ENCODE data around the gene ARFGAP1.
"Not testable (repeated sequence)": the region's sequence is repeated elsewhere in the genome, so short reads cannot be mapped to it uniquely, and the experiment has no call there.

Gene ARFGAP1

DNA sequence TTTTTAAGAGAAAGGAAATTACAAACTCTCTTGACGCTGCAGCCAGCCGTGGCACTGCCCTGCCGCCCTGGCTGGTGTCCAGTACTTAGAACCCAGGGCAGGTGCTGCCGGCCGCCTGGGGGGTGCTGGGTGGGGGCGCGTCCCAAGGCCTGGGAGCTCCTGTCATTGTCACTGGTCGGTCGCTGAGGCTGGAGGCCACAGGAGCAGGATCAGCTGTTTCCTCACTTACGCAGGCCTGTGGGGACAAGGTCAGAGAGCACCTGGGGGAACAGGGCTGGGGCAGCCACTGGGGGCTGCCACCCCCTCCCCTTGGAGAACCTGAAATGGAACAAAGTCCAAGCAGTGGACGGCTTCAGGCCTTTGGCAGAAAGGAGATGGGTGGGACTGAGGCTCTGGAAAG is 31.3 kb upstream of the ARFGAP1 start:
- DNase-seq (ENCODE audit: low spot score) = no peak

- no peak for DNase-seq (ENCODE audit: low spot score)
Observed at GRCh38 chr20:63242736-63243135, 29.9 kb upstream of the ARFGAP1 start.

DNA sequence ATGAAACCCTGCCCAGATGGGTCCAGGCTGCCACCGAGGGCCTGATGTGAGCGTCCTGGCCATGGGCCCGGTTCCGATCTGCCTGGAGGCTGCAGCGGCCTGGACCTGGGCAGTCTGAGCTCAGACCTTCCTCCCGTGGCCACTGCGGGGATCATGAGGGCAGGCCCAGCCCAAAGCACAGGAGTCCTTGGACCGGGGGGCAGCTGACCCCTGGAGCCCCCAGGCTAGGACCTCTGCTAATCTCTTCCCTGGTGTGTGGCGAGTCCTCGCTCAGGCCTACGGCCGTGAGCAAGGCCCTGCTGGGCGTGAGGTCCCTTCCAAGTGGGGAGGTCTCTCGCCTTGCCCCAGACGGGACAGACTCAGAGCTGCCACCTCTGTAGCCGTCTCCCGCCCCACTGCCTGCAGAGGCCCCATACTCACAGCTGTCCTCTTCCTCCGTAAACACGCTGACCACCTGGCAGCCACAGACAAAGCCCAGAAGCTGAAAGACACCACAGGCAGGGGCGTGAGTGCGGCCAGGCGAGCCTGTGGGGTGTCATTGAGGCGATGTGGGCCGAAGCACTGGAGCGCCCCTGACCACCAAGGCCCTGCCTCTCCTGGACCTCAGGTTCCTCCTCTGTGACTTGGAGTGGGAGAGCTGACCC is 28.9 kb upstream of the ARFGAP1 start:
- no peak for DNase-seq (ENCODE audit: low spot score)

DNA sequence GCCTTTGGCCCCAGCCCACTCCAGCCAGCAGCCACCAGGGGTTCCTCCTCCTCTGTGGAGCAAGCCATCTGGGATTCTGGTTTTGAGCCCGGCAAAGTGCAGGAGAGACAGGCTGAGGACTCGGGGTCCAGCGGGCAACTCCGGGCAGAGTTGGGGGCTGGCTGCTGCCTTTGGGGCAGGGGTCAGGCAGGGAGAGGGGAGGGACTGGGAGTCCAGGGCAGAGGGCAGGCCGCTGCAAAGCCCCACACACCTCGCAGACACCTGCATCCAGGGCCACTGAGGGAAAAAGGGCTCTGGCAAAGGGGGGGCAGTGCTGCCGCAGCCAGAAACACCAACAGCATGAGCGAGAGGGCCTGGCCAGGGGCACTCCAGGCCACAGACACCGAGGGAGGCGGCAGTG is 28.1 kb upstream of the ARFGAP1 start:
- DNase-seq (ENCODE audit: low spot score) = no peak

DNA sequence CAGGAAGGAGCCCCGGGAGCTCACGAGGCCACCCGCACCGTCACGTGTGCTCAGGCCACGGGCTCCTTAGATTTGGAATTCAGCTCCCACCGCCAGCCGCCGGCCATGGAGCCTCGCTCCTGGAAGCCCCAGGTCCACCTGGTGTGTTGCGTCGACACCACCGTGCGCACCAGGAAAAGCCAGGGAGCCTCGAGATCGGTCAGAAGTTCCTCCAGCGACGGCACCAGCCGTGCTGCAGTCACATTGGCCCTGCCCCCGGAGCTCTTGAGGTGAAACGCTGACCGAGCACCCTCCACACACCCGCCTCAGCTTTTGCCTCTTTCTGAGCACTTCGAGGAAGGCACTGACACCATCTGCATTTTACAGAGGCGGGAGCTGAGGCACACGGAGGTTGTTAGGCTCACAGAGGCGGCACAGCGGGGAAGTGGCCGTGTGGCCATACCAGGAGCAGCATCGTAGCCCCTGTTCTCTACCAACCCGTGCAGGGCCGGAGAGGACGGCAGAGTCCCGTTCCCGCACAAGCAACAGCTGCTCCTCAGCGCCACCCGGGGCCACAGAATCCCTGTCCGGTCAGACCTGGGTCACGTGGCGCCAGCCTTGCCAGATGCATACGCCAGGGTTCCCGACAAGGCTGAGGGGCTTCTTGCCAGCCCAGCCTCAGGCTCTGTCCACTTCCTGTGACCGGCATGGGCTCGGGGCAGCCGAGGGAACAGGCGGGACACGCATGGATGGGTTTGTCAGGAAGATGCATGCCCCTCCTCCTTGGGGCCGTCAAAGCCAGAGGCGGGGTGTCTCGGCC is 25.9 kb upstream of the ARFGAP1 start:
- no peak for DNase-seq (ENCODE audit: low spot score)

- no peak for DNase-seq (ENCODE audit: low spot score)
Observed at GRCh38 chr20:63247671-63248228, 24.9 kb upstream of the ARFGAP1 start.

DNA sequence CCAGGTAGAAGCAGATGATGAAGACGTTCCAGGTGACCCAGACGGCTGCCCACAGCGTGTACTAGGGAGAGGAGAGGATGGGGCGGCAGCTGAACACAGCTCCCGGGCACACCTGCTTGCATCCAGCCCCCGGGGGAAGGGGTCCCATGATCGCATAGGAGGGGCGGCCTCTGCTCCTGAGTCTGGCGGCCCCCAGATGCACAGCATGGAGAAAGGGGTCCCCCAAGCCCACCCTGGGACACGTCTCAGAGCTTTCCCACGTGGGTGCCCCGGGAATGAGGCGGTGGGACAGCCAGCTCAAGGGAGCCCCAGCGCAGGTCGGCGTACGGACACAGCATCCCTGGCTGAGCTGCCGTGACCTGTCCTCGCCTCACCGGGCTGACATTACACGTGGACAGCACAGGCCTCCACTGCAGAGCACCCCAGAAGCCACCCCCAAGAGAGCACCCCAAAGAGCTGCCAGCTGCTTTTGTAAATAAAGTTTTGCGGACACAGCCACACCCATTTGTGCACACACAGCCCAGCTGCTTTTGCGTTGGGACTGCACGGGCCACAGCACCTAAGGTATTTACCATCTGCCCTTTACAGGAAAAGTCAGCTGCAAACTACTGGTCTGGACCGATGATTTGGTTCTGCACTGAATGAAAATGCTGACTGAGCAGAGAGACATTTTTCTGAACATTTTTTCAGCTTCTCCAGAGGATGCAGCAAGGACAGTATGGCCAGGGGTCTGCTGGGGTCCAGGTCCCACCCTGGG is 23.6 kb upstream of the ARFGAP1 start:
- DNase-seq (ENCODE audit: low spot score) = no peak

- DNase-seq (ENCODE audit: low spot score) = no peak
Observed at GRCh38 chr20:63249891-63250290, 22.7 kb upstream of the ARFGAP1 start.

DNA sequence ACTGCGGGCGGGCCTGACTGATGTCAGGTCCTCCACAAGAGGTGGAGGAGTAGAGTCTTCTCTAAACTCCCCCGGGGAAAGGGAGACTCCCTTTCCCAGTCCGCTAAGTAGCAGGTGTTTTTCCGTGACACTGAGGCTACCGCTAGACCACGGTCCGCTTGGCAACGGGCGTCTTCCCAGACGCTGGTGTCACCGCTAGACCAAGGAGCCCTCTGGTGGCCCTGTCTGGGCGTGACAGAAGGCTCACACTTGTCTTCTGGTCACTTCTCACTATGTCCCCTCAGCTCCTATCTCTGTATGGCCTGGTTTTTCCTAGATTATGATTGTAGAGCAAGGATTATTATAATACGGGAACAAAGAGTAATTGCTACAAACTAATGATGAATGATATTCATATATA is 21.3 kb upstream of the ARFGAP1 start:
- DNase-seq (ENCODE audit: low spot score) = not testable (repeated sequence)

DNA sequence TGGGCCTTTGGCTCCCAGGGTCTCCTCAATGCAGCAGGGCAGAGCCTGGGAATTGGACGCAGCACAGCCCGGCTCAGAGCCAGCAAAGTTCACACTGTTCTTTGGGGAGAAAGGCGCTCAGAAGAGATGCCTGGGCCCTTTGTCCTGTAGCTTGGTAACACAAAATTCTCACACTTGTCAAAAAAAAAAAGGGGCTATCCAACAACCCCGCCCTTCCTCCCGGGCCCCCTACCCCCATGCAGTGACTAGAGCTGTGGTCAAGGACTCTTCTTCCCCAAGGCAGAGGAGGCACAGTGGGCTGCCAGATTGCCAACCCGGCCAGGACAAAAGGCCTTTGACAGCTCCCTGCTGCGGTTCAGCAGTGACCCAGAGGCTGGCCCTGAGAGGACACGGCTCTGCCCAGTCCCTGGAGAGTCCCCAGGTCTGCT is 20.3 kb upstream of the ARFGAP1 start:
- no peak for DNase-seq (ENCODE audit: low spot score)

GRCh38 chr20:63253065-63253437 is 19.6 kb upstream of the ARFGAP1 start:
- DNase-seq (ENCODE audit: low spot score) = no peak

DNA sequence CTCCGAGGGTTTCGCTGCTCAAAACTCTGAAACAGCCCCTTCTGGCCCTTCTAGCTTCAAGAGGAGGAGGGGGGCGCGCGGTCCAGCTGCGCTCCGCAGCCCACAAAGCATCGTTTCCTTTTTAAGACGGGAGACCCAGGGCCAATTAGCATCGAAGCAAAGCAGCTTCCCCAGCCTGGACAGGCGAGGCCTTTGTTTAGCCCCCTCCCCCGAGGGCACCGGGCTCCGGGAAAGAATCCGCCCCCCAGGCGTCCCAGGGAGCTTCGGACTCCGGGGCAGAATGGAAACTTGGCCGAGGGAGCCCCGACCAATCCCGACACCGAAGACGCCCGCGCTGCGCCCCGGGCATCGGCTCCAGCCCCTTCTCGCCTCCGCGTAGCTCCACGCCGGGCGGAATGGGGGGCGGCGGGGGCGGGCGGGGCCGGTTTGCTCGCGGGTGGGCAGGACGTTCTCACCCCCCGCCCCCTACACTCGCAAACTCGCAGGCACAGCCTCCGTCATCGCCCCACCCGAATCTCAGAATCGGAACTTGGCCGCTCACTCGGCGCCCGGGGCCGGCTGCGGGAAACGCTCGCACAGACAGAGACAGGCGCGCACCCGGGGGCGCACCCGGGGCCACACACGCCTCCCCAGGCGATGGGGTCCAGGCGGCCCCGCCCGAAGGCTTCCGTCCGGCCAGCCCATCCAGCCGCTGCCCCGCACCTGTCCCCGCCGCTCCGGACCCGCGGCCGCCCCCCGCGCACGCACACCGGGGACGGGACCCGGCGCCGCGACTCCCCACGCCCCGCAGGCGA is 19.0 kb upstream of the ARFGAP1 start:
- DNase-seq (ENCODE audit: low spot score) = no peak

GRCh38 chr20:63254232-63254605 is 18.4 kb upstream of the ARFGAP1 start, which contains the start of gene NKAIN4:
NKAIN4 (minus strand) TSS chr20:63254463; CDS start chr20:63254450, 13 bp downstream.
- DNase-seq (ENCODE audit: low spot score) = no peak

DNA sequence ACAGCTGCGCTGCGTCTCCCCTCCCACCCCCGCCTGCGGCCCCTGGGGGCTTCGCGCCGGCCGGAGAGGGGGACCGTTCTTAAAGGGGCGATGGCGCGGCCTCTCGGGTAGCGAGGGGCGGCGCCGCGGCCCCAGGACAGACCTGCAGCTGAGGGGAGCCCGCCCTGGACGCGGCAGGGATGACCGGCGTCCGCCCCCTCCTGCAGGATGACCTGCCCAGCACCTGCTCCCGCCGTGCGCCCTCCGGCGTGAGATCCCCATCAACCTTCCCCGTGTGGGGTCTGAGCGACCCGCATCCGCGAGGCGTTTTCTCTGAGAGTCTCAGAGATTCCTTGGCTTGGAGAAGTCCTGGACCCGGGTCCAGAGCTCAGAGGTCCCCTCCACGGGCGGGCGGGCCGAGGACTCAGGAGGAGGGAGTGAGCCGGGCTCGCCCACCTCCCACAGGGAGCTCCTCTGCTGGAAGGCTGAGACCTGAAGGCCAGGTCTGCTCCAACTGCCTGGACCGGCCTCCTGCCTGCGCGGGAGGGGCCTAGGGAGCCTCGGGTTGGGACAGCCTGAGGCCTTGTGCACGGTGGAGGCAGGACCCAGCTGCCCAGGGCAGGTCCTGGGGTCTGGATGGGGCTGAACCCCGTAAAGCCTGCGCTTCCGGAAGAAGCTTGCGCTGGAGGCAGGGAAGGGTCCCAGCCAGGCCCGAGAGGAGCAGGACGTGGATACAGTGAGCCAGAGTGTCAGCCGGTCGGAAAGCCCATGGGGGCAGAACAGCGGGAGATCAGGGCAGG is 17.8 kb upstream of the ARFGAP1 start:
- DNase-seq (ENCODE audit: low spot score) = no peak

GRCh38 chr20:63255931-63256704 is 16.5 kb upstream of the ARFGAP1 start:
- DNase-seq (ENCODE audit: low spot score) = no peak

GRCh38 chr20:63256954-63257353 is 15.7 kb upstream of the ARFGAP1 start:
- DNase-seq (ENCODE audit: low spot score) = no peak

GRCh38 chr20:63257629-63258028 is 15.0 kb upstream of the ARFGAP1 start:
- no peak for DNase-seq (ENCODE audit: low spot score)

DNA sequence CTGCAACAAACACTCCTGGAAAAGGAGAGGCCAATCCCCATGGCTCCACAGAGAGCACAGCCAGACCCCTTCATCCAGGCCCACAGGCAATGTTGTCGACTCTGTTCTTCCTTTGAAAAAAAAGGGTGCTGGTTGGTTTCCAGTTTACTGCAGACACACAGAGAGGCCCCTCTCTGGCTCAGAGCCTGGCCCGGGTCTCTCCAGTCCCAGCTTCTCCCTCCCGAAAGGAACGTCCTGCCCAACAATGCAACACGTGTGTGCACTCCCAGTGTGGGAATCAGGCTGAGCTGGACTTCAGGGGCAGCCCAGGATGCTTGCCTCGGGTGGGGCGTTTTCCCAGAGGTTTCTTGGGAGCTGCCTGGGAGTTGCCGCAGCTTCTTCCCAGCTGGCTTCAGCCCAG is 13.8 kb upstream of the ARFGAP1 start:
- no peak for DNase-seq (ENCODE audit: low spot score)

- no peak for DNase-seq (ENCODE audit: low spot score)
Observed at GRCh38 chr20:63259734-63260460, 12.7 kb upstream of the ARFGAP1 start.

GRCh38 chr20:63260521-63260920 is 12.1 kb upstream of the ARFGAP1 start:
- DNase-seq (ENCODE audit: low spot score) = no peak
